H1 (cell line): Measurements from ENCODE around the gene HECTD4. TPM values are rescaled to one million over a fixed set of nuclear protein-coding genes. Genes with fewer than 3 reads are reported as not detected.

Experiments used
- CTCF ChIA-PET: fragments of 300-600 bp; sonication (Branson Sonifier 250); formaldehyde crosslinking; loops from one replicate; lab custom pipeline; 2021; ENCODE audit not compliant: partially characterized antibody; lab: Charles Lee
- POLR2A ChIA-PET: fragments of 300-600 bp; sonication (Branson Sonifier 250); formaldehyde crosslinking; loops from one replicate; lab custom pipeline; 2021; ENCODE audit warnings: inconsistent platforms; ENCODE audit not compliant: partially characterized antibody; lab: Charles Lee
- DNase-seq, 2 experiments: peaks; one replicate each; pipeline versions ENCODE4 v3.0.0 to v3.0.0-alpha.2; 2010 to 2022; ENCODE audit warnings: low spot score in 2 of 2, low read depth in 1 of 2, mixed read lengths in 1 of 2
- FAIRE-seq: peaks from 2 replicates; lab custom pipeline; 2011; peaks lifted over from hg19 to GRCh38; lab: Jason Lieb, UNC
- H2AFZ ChIP-seq: 2 replicates; pipeline ENCODE4 v1.8.1; 2012; ENCODE audit warnings: low read length, inconsistent platforms
- H2AK5ac ChIP-seq: 2 replicates; pipeline ENCODE4 v1.6.1; 2013; ENCODE audit warnings: low read depth, low read length
- H2BK120ac ChIP-seq: replicated peaks from 2 replicates; pipeline ENCODE3; 2013; ENCODE audit warnings: low read depth, low read length, inconsistent platforms
- H2BK12ac ChIP-seq: 2 replicates; pipeline ENCODE4 v1.6.1; 2013; ENCODE audit warnings: low read depth, low read length
- H2BK15ac ChIP-seq: 2 replicates; pipeline ENCODE4 v1.6.1; 2013; ENCODE audit warnings: low read length
- H2BK20ac ChIP-seq: 2 replicates; pipeline ENCODE4 v1.6.1; 2013; ENCODE audit warnings: low read length
- H2BK5ac ChIP-seq: 2 replicates; pipeline ENCODE4 v1.6.1; 2013; ENCODE audit warnings: low read depth, low read length
- H3K14ac ChIP-seq: 2 replicates; pipeline ENCODE4 v1.6.1; 2013; ENCODE audit warnings: inconsistent platforms; ENCODE audit not compliant: insufficient read length
- H3K18ac ChIP-seq: 2 replicates; pipeline ENCODE4 v1.6.1; 2013; ENCODE audit warnings: low read length; ENCODE audit errors: extremely low read depth
- H3K23ac ChIP-seq: 2 replicates; pipeline ENCODE4 v1.6.1; 2013; ENCODE audit warnings: inconsistent platforms; ENCODE audit not compliant: insufficient read length
- H3K23me2 ChIP-seq: 2 replicates; pipeline ENCODE4 v1.6.1; 2013; ENCODE audit warnings: low read depth, low read length
- H3K27ac ChIP-seq: 2 replicates; pipeline ENCODE4 v1.6.1; 2011; ENCODE audit warnings: low read depth, low read length, inconsistent platforms
- H3K27me3 ChIP-seq, 4 experiments: replicated peaks in 1 of 4; 1 replicate in 1 of 4; 2 replicates in 3 of 4; pipeline versions ENCODE4 v1.6.1 to v1.8.1; 2011 to 2013; ENCODE audit warnings: low read length in 3 of 4, mild to moderate bottlenecking in 3 of 4, inconsistent platforms in 2 of 4, mixed read lengths in 2 of 4, moderate library complexity in 1 of 4; ENCODE audit not compliant: control insufficient read depth in 3 of 4, insufficient read depth in 3 of 4; ENCODE audit errors: extremely low read depth in 1 of 4
- H3K36me3 ChIP-seq, 4 experiments: 2 replicates each; pipeline versions ENCODE4 v1.6.1 to v1.8.1; 2011 to 2013; ENCODE audit warnings: mild to moderate bottlenecking in 4 of 4, low read length in 3 of 4, moderate library complexity in 2 of 4, control low read depth in 1 of 4, inconsistent platforms in 1 of 4; ENCODE audit not compliant: insufficient read depth in 4 of 4, control insufficient read depth in 2 of 4
- H3K4ac ChIP-seq: replicated peaks from 2 replicates; pipeline ENCODE3; 2013; ENCODE audit warnings: low read length, low read depth, mixed read lengths, inconsistent platforms; ENCODE audit not compliant: insufficient read length
- H3K4me1 ChIP-seq, 4 experiments: replicated peaks in 1 of 4; 1 replicate in 1 of 4; 2 replicates in 3 of 4; pipeline versions ENCODE4 v1.6.1 to v1.8.1; 2011 to 2013; ENCODE audit warnings: low read length in 3 of 4, inconsistent platforms in 2 of 4, mixed read lengths in 1 of 4; ENCODE audit not compliant: insufficient read depth in 4 of 4, control insufficient read depth in 3 of 4
- H3K4me2 ChIP-seq, 2 experiments: 2 replicates each; pipeline versions ENCODE4 v1.6.1 to v1.8.1; 2011 to 2013; ENCODE audit warnings: low read depth in 2 of 2, low read length in 2 of 2, control low read depth in 1 of 2, inconsistent platforms in 1 of 2, mild to moderate bottlenecking in 1 of 2; ENCODE audit not compliant: insufficient read depth in 1 of 2
- H3K4me3 ChIP-seq, 4 experiments: fragments of 200-600, 300-600 bp in 1 of 4; sonication (generic), shearing (Covaris generic), sonication (Bioruptor Twin) in 1 of 4; 2 replicates each; pipeline versions ENCODE4 v1.5.1 to v1.8.1; 2011 to 2016; ENCODE audit warnings: low read length in 4 of 4, low read depth in 3 of 4, control low read depth in 2 of 4, inconsistent platforms in 2 of 4, mild to moderate bottlenecking in 2 of 4, mixed read lengths in 1 of 4, moderate library complexity in 1 of 4; ENCODE audit not compliant: insufficient read depth in 2 of 4; ENCODE audit errors: extremely low read depth in 1 of 4
- H3K56ac ChIP-seq: replicated peaks from 2 replicates; pipeline ENCODE3; 2013; ENCODE audit warnings: low read depth, mild to moderate bottlenecking, mixed read lengths, low read length, inconsistent platforms; ENCODE audit not compliant: insufficient read length
- H3K79me1 ChIP-seq: 2 replicates; pipeline ENCODE4 v1.6.1; 2013; ENCODE audit warnings: low read depth, low read length, control low read depth
- H3K79me2 ChIP-seq, 2 experiments: 2 replicates each; pipeline versions ENCODE4 v1.6.1 to v1.8.1; 2012 to 2013; ENCODE audit warnings: low read length in 2 of 2, mild to moderate bottlenecking in 2 of 2, inconsistent platforms in 1 of 2; ENCODE audit not compliant: insufficient read depth in 2 of 2, control insufficient read depth in 1 of 2
- H3K9ac ChIP-seq, 4 experiments: replicated peaks in 1 of 4; 1 replicate in 1 of 4; 2 replicates in 3 of 4; pipeline versions ENCODE4 v1.6.1 to v1.8.1; 2011 to 2013; ENCODE audit warnings: low read depth in 3 of 4, low read length in 3 of 4, control low read depth in 2 of 4, mild to moderate bottlenecking in 2 of 4, moderate library complexity in 2 of 4, inconsistent platforms in 1 of 4; ENCODE audit errors: extremely low read depth in 1 of 4
- H3K9me3 ChIP-seq, 2 experiments: 2 replicates each; pipeline versions ENCODE4 v1.6.1 to v1.8.1; 2012 to 2013; ENCODE audit warnings: mild to moderate bottlenecking in 2 of 2, moderate library complexity in 2 of 2, control low read depth in 1 of 2, inconsistent platforms in 1 of 2, low read depth in 1 of 2, low read length in 1 of 2, mixed read lengths in 1 of 2; ENCODE audit not compliant: insufficient read depth in 2 of 2
- H4K20me1 ChIP-seq, 2 experiments: replicated peaks in 1 of 2; 2 replicates each; pipeline versions ENCODE3 to v1.8.1; 2011 to 2013; ENCODE audit warnings: inconsistent platforms in 2 of 2, low read length in 2 of 2, mild to moderate bottlenecking in 1 of 2; ENCODE audit not compliant: insufficient read depth in 2 of 2, control insufficient read depth in 1 of 2
- H4K5ac ChIP-seq: 2 replicates; pipeline ENCODE4 v1.6.1; 2013; ENCODE audit warnings: low read length, low read depth, mixed read lengths, inconsistent platforms; ENCODE audit not compliant: insufficient read length
- H4K8ac ChIP-seq: 2 replicates; pipeline ENCODE4 v1.8.0; 2013; ENCODE audit warnings: mild to moderate bottlenecking, moderate library complexity, low read length, inconsistent platforms; ENCODE audit not compliant: insufficient read depth; ENCODE audit errors: extremely low read depth
- H4K91ac ChIP-seq: replicated peaks from 2 replicates; pipeline ENCODE3; 2013; ENCODE audit warnings: low read length, mixed read lengths, inconsistent platforms; ENCODE audit not compliant: insufficient read length
- E2F6 ChIP-seq: IDR thresholded peaks from 2 replicates; pipeline ENCODE4 v1.6.1; 2012; ENCODE audit warnings: inconsistent platforms
- EGR1 ChIP-seq: IDR thresholded peaks from 2 replicates; pipeline ENCODE4 v1.6.1; 2011; ENCODE audit warnings: low read depth, low read length, borderline replicate concordance
- GABPA ChIP-seq: IDR thresholded peaks from 2 replicates; pipeline ENCODE4 v1.6.1; 2011; ENCODE audit warnings: mild to moderate bottlenecking, low read length, moderate library complexity, borderline replicate concordance; ENCODE audit not compliant: insufficient read depth
- KDM4A ChIP-seq: IDR thresholded peaks from one replicate; pipeline ENCODE4 v1.7.1; 2012; ENCODE audit warnings: low read depth, mild to moderate bottlenecking, moderate library complexity, low read length, inconsistent platforms; ENCODE audit not compliant: severe bottlenecking
- RXRA ChIP-seq: IDR thresholded peaks from 2 replicates; pipeline ENCODE4 v1.6.1; 2011; ENCODE audit warnings: low read depth, mild to moderate bottlenecking, low read length, moderate library complexity; ENCODE audit not compliant: insufficient read depth
- SIN3A ChIP-seq, 2 experiments: IDR thresholded peaks in 1 of 2; conservative IDR thresholded peaks in 1 of 2; 2 replicates each; pipeline ENCODE4 v1.6.1; 2011 to 2012; ENCODE audit warnings: low read length in 2 of 2, improper control_type of control experiment in 1 of 2, low read depth in 1 of 2, mild to moderate bottlenecking in 1 of 2
- SIX5 ChIP-seq: IDR thresholded peaks from 2 replicates; pipeline ENCODE4 v1.6.1; 2011; ENCODE audit warnings: mild to moderate bottlenecking, low read depth, low read length
- SP4 ChIP-seq: IDR thresholded peaks from 2 replicates; pipeline ENCODE4 v1.6.1; 2012; ENCODE audit warnings: low read length, inconsistent platforms
- TAF7 ChIP-seq: optimal IDR thresholded peaks from 2 replicates; pipeline ENCODE3; 2011; ENCODE audit warnings: low read depth, mild to moderate bottlenecking, inconsistent platforms, low read length, moderate library complexity, borderline replicate concordance
- TCF12 ChIP-seq: IDR thresholded peaks from 2 replicates; pipeline ENCODE4 v1.6.1; 2011; ENCODE audit warnings: low read depth, mild to moderate bottlenecking, low read length
- WGBS, 2 experiments: shearing (Covaris generic) in 1 of 2; methylation state at CpG; one replicate each; pipeline versions ENCODE4 v1.1.6 to v1.1.7; 2013 to 2015; ENCODE audit warnings: low lambda C conversion rate in 2 of 2, mixed read lengths in 2 of 2, inconsistent platforms in 1 of 2, low coverage in 1 of 2, missing lambda C conversion rate in 1 of 2; ENCODE audit not compliant: insufficient replicate concordance in 2 of 2, insufficient coverage in 1 of 2, insufficient read length in 1 of 2; ENCODE audit errors: extremely low coverage in 1 of 2, missing lambda C conversion rate in 1 of 2; 5-methylcytosine and 5-hydroxymethylcytosine counted together
- polyA plus RNA-seq, 7 experiments: library from polyadenylated mRNA; depleted of rRNA in 3 of 7; stranded (reverse) in 5 of 7; unstranded in 2 of 7; fragments of >200 nt in 5 of 7; fragments of 200-250 nt in 2 of 7; gene quantifications; 1 replicate in 5 of 7; 2 replicates in 1 of 7; 4 replicates in 1 of 7; pipeline versions ENCODE4 v1.2.1 to v1.2.3, GENCODE V29; 2011 to 2013; ENCODE audit warnings: missing spikeins in 2 of 7, mixed read lengths in 2 of 7
- total RNA-seq: library from RNA; stranded (reverse); fragmentation: NEBNext Ultra II Directional; extraction: Animal tissue kit (Norgen Biotek cat#: 25700); gene quantifications from 2 replicates; pipeline ENCODE4 v1.2.1, GENCODE V29; 2021

The HECTD4 gene
- total and polyA plus RNA-seq, 2 of the 8 experiments (the other 6 are each of a cell fraction or from before 2014, with no cell fraction given): 6.5 to 33.7 TPM

DNA sequence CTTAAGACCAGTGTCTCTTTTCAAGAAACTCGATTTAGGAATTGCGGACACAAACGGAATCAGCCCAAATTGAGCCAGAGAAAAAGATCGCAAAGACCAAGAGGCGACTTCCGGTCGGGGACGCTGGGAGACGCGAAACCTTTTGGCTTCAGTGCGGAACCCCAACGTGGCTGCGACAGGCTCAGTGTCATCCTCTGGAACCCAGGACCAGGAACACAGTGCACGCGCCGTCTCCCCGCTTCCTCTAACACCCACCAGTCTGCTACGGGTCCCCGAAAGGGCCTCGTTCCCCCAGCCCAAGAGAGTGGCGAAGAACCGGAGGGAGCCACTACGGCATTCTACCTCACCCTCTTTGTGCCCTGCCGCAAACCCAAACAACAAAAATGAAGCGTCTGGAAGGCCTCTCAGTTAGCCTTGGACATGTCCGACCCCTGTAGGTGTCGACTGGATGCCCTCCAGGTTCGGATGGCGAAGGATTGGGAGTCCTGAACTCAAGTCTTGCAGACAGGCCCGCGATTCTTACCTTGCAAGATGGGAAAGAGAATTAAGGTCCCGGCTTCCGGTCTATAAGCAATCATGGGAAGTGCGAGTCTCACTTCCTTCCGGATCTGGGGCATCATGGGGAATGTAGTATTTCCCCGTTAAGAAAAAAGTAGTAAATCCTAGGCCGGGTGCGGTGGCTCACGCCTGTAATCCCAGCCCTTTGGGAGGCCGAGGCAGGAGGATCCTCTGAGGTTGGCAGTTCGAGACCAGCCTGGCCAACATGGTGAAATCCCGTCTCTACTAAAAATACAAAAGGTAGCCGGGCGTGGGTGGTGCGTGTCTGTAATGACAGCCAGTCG is 27.1 kb upstream of the HECTD4 start, which contains the start of gene RPL6:
Gene RPL6 (minus strand): TSS at position 542 of the 842 bp plus-strand sequence. CDS start 949 bp downstream, outside the sequence.
- Histone ChIP-seq H2BK120ac (peak within 1 kb of the TSS; percentile 80), H2BK15ac (no peak within 1 kb of the TSS), H3K27me3 (no peaks in the 10 kb centered on the region), H3K9me3 (no peaks in the 10 kb centered on the region), H2AK5ac (peak within 1 kb of the TSS; percentile 97), H2BK5ac (peak within 1 kb of the TSS; percentile 99), H3K18ac (peak within 1 kb of the TSS; percentile 99), H3K56ac (peak within 1 kb of the TSS; percentile 95), H3K23me2 (peaks cover 2% of the 10 kb centered on the region; the same call in 1 of the 2 replicates), H3K4me1 (no peaks in the 10 kb centered on the region; a peak in 1 of 7 replicates), H4K91ac (peak within 1 kb of the TSS; percentile 99), H3K4me2 (peak within 1 kb of the TSS; percentile 78 to 84), H3K79me2 (peaks cover 0 to 22% of the 10 kb centered on the region in 2 experiments; a peak in 3 of 4 replicates), H3K4ac (peak within 1 kb of the TSS; percentile 98), H2BK12ac (peak within 1 kb of the TSS; percentile 51; the same call in 1 of the 2 replicates), H3K4me3 (peak within 1 kb of the TSS; percentile 80 to 98 (median 94)), H2AFZ (no peak within 1 kb of the TSS), H3K9ac (peak within 1 kb of the TSS; percentile 96 to 98 (median 97)), H2BK20ac (no peak within 1 kb of the TSS), H3K14ac (peak within 1 kb of the TSS; percentile 8), H3K79me1 (no peaks in the 10 kb centered on the region), H4K20me1 (peaks cover 6% of the 10 kb centered on the region in 2 experiments), H3K36me3 (peaks cover 23 to 42% (median 40%) of the 10 kb centered on the region in 4 experiments), H3K27ac (peak within 1 kb of the TSS; percentile 94), H3K23ac (no peak within 1 kb of the TSS), H4K5ac (peak within 1 kb of the TSS; percentile 99), H4K8ac (peak within 1 kb of the TSS; percentile 100; the same call in 1 of the 2 replicates)
- FAIRE-seq (peak; percentile 68), DNase-seq (peak in 1 of 2 experiments; percentile 83)
- POLR2A ChIA-PET: interaction anchor here (1.3 to 1.8 kb wide), 3 partner anchors 9 to 15 kb away, joined by 3 to 5 read pairs (median 3); partner anchors contain the start of gene PTPN11
- 13% methylated on average over 44 of the region's 46 CpGs; no CpG with 5 or more reads in 1 of the 2 experiments for WGBS, 2 experiments
- CTCF ChIA-PET: no interaction called here
- TF ChIP-seq TCF12 (no peak), E2F6 (0 out of 2 replicates have a peak, but pooled peaks have one; percentile 7), TAF7 (peak; percentile 97), GABPA (peak; percentile 89), KDM4A (peak; percentile 60), SP4 (peak; percentile 94), RXRA (no peak), EGR1 (peak; percentile 68), SIN3A (conservative IDR thresholded peaks at IDR 0.05 in 1 of 2, IDR thresholded peaks at IDR 0.05 in 1 of 2; ENCODE audit: low read depth in 1 of 2, low read length in 2 of 2) (0 out of 4 replicates have a peak, but pooled peaks of 1 of the 2 experiments have one; percentile 53), SIX5 (peak; percentile 74)
